ENCODE data around the gene CRY2.

The CRY2 gene

DNA sequence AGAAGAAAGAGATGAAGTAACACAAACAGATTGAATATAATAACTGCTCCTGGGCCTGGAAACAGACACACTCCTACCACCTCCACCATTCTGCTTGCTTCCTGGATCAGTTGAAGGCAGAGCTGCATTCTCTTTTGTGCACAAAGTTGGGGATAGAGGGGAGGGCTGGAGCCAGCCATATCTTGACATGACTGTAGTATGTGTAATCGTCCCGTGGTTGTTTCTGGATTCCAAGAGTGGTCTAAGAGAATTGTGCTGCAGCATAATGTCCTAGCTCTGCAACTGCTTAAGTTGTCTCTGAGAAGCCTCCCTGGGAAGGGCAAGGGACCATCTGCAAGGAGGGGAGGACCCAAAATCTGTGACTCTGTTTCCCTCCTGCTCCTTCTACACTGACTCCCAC lies 3.2 kb downstream of the CRY2 start:
- DNase-seq, result no peak

DNA sequence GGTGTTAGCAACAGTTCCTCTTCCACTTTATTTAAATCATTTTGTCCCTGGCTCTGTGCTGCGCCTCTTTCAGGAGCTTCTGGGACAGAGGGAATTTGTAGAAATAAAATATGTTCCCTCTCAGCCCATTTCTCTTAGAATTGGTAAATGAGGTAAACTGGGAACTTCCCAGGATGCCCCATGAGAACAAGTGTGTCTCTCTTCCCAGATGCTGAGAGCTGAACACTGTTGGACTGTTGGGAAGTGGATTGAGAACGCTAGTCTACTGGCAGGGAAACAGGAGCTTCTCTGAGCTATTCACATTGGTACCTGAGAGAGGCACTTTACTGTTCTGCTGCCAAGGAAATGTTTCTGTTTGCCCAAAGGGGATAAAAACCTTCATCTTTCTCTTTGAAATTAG lies 4.0 kb downstream of the CRY2 start:
- no peak for DNase-seq

DNA sequence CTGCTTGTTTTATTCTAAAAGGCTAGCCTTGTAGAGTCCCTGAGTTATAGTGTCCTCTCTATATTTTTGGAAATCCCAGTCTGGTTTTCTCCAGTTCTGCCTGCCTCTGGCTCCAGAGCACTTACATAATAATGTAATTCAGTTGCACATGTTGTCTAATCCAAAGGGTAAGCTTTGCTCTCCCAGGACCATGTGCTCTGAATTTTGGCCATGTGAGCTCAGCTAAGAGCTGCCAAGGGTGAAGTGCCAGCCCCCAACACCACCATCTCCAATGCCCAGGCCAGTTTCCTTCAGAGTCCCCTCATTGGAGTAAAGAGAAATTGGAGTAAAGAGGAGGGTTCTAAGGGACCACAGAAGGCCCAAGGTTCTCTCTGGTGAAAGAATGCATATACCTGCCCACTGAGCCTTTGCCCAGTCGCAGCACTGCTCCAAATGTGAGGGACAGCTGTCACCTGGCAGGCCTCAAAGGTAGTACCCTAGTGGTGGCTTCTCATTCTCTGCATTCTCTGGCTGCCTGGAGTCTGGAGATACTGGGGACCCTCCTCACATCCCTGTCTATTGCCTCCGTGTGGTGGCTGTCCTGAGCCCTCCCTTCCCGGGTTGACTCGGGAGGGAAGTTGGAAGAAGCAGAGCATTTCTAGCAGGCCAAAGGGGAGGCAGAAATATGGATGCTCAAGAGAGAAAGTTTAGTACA lies 4.9 kb downstream of the CRY2 start:
- no peak for DNase-seq

DNA sequence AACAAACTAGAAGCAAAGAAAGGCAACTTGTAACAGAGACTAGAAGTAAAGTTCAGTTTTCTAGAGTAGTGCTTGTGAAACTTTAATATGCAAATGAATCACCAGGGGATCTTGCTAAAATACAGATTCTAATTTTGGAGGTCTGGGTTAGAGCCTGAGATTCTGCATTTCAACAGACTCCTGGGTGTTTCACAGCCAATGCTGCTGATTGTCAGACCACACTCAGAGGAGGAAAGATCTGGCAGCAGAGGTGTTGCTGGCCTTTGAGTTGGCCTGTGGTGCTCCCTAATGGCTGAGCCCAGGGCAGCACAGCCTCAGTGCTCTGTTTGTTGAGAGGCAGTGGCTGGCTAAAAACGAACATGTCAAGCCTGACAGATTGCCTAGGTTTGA lies 5.4 kb downstream of the CRY2 start:
- no peak for DNase-seq

DNA sequence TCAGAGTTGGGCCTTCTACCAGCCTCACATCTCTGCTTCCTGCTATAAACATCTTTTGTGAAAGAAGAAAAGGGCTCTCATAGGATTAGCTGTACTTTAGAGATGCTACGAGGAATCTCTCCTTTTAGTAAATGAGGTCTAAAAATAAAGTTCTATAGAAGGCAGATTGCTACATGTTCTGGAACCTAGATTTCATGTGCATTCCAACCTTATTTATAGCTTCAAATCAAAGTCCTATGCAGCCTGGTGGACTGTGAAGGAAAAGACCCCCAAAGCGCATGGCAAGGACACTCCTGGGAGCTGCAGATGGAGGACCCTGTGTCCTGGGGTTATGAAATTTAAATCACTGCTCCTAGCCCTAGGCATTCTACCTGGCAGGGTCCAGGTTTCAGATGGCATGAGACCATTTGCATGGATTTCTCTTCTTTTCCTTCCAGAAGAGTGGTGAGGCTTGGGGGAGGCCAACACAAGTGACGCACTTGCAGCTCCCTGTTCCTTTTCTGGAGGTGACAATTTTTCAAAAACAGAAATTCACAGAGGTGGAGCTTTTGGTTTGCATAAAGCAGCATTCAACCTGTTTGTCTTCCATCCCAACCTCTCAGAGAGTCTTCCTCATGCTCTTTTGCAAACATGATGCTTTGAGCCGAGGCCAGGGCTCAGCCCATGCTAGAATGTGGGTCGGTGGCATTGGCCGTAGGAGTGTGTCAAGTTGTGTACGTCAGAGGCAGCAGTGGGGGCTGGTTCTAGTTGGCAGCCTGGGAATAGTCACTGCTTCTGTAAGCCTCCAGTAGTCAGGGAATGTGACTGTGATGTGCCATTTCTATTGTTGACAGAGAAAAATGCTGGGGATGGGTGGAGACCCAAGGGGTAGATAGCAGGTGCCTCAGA lies 6.3 kb downstream of the CRY2 start:
- DNase-seq, result no peak

DNA sequence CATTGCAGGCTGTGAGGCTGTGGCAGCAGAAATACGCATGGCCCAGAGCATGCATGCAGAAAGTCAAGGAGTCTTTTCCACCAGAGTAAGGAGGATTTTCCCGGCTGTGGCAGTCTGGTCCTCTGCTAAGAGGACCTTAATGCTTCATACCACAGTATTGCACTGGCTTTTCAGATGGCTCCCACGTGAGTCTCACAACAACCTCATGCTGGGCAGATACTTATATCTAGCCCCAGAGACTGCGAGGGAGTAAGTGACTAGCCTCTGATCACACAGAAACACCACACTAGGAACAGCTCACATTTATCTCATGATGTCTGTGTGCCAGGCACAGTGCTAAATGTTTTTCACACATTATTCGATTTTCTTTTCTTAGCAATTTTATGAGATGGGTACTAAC lies 8.0 kb downstream of the CRY2 start:
- no peak for DNase-seq

DNA sequence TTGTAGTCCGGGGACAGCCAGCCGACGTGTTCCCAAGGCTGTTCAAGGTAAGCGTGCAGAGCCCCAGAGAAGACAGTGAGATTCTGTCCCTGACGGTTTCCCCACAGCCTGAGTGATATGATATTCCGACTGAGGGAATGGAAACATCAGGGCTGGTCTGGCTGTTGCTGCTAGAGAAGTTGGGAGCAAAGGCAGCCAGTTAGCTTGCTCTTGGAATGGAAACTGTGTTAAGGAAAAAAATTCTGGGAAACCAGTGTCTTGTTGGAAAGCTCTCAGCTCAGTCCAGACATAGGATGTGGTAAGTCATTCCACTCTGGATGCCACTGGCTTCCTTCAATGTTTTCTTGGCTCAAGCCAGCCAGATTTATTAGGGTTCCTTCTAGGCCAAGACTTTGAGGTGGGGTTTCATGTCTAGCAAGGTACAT lies 8.8 kb downstream of the CRY2 start:
- no peak for DNase-seq

DNA sequence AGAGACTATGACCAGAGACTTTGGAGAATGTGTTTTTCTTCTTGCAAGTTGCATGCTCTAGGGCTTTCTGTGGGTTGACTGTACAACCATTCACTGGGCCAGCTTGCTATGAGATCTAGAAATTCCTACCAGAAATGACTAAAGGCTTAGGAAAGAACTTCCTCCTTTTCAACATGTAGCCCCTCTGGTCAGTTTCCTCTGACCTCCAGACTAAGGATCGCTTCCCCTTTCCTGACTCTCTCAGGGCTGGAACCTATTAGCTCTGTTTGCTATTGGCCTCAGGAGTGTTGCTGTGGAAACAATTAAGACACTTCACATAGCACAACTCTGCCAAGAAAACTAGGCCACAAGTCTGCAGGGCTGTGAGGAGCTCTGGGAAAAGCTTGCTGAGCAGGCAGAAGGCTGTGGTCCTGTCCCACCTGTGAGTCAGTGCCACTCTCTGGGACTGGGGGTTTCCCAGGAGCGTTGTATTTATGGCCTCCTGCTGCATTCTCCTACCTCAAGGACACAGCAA lies 10.7 kb downstream of the CRY2 start:
- peak; percentile 56 for DNase-seq

DNA sequence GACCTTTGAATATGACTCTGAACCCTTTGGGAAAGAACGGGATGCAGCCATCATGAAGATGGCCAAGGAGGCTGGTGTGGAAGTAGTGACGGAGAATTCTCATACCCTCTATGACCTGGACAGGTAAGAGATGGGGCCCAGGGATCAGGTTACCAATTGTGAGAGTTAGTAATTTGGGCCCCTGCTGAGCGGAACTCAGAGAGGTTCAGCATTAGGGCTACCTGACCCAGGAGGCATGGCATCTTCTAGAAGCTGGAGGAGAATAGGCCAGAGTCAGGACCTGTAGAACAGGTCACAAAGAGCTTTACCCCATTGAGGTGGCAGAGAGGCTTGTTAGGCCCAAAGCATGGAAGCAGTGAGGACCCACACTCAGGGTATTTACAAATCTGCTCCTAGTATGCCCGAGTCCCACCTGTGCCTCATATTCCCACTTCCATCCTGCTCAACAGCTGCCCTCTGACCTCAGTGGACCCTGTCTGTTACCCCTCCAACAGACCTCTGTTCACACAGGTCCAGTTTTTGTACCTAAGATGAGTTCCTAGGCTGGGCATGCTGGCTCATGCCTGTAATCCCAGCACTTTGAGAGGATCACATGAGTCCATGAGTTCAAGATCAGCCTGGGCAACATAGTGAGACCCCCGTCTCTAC lies 11.6 kb downstream of the CRY2 start:
- no peak for DNase-seq

DNA sequence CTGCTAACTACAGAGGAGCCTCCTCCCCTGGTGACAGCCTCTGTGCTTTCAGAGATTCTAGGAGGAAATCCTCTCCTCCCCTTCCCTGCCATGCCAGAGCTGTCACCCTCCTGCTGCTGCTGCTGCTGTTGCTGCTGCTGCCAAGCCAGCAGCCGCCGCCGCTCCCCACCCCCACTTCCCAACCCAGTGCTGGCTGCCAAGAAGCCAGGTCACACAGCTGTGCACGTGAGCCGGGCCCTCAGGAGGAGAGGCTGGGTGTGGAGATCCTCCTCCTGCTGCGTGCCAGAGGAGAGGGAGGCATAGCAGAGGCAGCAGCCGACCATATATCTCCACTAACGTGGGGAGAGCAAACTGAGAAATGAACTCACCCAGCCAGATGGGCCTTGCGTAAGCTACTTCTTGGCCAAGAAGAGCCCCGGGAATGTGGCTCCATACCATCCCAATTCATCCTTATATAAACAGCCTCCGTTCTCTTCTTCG lies 12.4 kb downstream of the CRY2 start:
- DNase-seq, result no peak

DNA sequence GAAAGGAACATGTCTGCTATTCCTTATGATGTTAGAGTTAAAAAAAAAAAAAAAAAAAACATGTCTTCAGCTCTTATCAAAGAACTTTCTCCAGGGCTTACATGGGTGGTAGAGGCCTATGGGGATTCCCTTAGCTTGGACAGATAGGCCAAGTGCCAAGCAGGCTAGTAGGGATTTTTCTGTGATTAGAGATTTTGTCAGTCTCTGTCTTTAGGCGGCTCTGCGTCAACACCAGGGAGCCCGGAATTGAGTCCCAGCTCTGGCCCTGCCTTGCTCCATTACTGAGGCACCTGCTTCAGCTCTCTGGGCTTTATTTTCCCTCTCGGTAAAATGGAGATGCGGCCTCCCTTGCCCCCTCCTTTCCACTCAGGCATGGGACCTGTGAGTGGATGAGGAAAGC lies 13.1 kb downstream of the CRY2 start:
- DNase-seq, result no peak

DNA sequence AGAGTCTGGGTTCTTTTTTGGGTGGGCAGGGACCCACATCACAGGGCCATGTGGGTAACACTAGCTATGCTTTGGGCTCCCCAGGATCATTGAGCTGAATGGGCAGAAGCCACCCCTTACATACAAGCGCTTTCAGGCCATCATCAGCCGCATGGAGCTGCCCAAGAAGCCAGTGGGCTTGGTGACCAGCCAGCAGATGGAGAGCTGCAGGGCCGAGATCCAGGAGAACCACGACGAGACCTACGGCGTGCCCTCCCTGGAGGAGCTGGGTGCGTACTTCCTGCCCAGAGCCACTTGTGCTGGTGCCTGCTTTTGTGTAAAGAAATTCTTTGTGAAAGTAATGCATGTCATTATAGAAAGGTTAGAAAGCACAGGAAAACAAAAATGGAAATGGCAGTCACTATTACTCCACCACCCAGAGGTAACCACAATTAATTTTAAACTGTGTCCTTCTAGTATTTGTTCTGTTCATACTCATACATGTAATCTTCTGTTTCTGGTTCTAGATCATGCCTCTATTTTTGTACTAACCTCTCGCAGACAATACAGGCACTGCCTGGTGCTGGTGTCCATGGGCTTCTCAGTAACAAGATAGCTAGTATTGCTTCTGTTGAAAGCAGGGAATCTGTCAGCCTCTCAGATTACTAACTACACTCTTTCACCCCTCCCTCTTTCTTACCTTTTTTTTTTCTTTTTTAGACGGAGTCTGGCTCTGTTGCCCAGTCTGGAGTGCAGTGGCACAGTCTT lies 13.7 kb downstream of the CRY2 start:
- DNase-seq, result no peak

DNA sequence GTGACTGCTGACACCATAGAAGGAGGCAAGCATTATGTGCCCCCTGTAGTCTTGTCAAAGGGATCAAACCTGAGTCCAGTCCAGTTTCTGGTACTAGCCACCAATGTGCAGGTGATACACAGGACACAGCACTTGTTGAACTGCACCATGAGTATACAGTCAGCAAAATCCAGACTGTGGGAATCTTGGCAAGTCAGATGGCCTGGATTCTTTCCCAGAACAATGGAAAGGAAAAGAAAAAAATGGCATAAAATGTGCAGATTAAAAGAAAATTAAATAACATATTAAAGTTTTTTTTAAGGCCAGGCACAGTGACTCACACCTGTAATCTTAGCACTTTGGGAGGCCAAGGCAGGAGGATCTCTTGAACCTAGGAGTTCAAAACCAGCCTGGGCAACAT lies 16.8 kb downstream of the CRY2 start:
- DNase-seq, result no peak

DNA sequence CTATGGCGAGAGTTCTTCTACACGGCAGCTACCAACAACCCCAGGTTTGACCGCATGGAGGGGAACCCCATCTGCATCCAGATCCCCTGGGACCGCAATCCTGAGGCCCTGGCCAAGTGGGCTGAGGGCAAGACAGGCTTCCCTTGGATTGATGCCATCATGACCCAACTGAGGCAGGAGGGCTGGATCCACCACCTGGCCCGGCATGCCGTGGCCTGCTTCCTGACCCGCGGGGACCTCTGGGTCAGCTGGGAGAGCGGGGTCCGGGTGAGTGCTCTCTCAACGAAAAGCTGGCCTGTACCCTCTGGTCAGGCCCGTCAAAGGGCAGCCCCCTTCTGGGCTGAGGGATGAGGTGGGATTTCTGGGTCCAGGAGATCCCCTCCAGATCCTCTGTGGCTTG lies 22.3 kb downstream of the CRY2 start:
- no peak for DNase-seq

DNA sequence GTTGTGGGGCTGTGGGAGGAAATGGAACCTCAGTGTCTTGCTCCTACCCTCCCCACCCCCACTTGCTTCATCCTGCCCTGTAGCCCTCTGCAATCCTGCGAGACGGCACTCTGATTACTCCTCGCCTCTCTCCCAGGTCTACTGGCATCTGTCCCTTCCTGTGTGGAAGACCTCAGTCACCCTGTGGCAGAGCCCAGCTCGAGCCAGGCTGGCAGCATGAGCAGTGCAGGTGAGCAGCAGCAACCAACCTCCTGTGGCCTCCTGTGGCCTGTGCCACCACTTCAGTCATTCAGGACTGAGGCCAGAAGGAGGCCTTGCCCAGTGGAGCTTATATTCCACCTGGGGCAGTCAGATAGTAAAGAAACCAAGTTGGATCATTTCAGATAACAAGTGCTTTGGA lies 23.4 kb downstream of the CRY2 start:
- DNase-seq, result no peak

DNA sequence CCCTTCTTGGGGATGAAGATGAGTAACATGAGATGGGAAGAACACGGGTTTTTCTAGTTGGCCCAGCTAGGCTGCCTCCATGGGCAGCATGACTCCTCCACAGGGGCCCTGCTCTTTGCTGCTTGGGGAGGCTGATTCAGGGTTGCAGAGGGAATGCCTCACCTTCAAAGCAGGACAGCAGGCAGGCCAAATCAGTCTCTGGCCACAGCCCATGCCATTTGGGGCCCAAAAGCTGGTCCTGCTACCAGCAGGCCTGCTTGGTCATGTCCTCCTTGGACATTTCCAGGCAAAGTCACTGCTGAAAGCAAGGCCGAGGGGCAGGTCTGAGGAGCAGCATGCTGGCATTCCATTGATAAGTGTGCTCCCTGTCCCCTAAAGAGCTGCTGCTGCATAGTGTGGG lies 24.4 kb downstream of the CRY2 start:
- no peak for DNase-seq

DNA sequence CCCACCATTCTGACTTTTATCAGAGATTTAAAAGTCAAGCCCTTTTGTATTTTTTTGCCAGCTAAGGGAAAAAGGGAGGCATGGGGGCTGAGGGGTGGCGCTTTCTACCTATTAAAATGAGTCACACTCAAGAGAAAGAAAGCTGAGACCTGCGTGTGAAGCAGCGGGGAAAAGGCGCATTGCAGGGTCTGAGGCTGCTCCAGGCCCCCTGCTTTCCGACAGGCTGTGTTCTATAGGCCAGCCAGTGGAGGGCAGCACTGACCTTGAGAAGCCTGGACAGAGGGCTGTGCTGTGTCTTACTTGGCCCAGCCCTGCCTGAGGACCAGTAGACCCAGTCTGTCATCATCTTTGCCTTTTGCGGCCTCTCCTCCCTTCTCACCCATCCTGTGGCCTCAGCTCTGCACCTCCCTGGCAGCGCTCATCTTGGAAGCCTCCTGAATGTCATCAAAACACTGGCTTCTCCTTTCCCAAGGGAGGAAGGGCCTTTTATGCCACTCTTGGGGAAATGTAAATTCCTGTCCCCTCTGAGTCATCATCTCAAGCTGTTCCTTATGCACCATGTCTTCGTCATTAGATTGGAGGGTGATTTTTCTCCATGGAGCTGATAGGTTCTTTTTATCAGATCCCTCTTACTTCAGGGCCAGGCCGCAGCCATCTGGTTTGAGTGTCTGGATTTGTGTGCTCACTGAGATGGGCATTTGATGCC lies 25.5 kb downstream of the CRY2 start:
- DNase-seq, result peak; percentile 35

DNA sequence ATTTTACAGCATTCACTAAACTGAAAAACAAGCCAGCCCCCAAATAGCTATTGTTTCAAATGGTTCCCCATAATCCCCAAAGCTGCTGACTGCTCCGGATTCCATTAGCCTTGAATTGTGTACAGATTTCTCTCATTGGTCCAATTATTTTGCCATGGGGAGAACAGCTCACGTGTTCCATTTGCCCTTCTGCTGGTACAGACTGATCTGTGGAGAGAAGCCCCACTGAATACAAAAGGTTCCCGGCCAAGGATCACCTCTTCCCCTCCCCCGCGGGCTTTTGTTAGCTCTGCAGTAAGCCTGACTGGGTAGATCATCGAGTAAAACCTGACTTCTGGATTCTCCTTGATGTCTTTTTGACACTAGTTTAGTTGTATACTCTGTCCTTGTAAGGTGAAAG lies 29.1 kb downstream of the CRY2 start:
- no peak for DNase-seq

DNA sequence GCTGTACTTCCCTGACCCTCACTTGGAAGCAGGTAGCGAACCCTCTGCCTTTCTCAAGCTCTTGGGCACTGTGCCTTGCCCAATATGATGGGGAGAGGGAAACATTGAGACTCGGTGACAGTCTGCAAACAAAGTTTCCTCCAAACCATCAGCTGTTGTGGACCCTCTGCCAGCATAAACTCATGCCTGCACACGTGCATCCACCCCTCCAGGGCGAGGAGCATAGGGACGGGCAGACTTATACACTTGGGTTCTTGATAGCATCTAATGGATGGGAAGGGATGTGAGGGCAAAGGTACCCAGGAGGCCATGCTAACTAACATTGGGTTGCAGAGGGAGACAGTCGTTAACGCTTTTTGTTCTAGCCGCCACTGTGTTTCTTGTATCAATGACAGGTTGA lies 29.9 kb downstream of the CRY2 start:
- DNase-seq, result no peak

DNA sequence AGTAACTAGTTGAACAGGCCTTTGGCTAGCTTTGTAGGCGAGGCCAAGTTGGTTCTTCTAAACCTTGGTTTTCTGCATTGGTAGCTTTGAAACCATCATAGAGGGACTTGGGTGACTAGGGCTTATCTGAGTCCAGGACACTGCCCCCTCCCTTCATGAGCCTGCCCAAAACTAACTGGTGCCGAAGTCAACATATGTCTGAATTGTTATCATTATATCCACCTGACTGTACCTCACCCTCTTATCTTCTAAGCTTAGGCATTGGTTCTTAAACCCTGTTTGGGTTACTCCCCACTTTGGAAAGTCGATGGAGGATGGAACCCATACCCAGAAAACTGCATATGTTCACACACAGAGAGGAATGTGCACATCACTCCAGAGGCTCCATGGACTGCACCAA lies 30.6 kb downstream of the CRY2 start:
- no peak for DNase-seq

DNA sequence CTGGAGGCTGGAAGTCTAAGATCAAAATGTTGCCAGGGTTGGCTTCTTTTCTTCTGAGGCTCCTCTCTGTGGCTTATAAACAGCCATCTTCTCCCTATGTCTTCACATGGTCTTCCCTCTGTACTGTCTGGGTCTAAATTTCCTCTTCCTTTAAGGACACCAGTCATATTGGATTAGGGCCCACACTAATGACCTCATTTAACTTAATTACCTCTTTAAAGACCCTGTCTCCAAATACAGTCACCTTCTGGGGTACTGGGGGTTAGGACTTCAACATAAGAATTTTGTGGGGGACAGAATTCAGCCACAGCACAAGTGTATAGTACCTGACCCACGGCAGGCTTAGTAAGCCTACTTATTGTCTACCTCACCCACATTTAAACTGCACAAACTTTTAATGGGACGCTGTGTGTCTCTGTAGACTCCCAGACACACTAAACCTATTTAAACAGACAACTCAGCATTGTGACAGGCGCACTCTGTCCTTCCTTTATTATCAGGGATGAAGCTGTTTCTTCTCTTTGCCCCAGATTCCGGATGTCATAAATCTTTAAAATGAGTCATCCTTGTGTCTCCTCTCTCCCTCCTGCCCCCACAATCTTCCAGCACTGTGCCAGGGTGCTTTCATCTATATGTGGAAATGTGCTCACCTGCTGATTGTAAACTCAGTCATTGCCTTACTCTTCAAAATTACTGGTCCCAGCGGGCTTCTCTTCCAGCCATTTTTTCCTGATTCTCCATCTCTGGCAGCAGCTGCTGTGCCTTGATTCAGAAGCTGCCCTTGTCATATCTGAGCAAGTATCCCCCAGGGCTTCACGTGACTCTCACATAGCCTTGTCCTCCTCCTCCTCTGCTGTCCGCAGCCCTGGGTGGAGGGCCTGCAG lies 32.8 kb downstream of the CRY2 start:
- no peak for DNase-seq

All from CD4-positive, alpha-beta T cell treated with Interleukin-15 for 1 hour (primary cell).